NB4 (cell line): ENCODE data around the gene OPCML.

Experiments used
- POLR2A ChIP-seq: IDR thresholded peaks from 2 replicates; pipeline ENCODE4 v1.6.1; 2011; ENCODE audit warnings: mild to moderate bottlenecking; ENCODE audit not compliant: insufficient read length; ENCODE audit errors: extremely low read depth
- TF ChIP-seq, protein P1 (sequence below): IDR thresholded peaks from one replicate; pipeline ENCODE4 v1.5.1; 2012; ENCODE audit warnings: low read depth, low read length

DNA sequence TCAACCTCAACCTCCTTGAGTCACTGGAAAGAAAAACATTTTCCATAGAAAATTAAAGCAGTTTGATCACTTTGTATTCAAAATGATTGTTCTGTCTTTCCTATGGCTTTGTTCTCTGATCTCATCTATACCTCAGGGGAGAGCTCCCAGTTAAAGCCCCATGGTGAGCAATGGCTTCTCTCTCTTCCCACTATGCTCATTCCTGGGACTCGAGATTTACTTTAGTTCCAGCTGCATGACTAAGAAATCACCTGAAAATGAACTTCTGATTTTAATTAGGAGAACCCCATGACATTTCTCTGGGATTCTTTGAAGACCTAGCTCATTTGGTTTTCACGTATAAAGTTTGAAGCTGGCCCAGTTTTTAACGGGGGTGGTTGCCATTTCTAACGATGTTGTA, 921.5 kb downstream of the OPCML start:
- TF ChIP-seq, protein P1, sequence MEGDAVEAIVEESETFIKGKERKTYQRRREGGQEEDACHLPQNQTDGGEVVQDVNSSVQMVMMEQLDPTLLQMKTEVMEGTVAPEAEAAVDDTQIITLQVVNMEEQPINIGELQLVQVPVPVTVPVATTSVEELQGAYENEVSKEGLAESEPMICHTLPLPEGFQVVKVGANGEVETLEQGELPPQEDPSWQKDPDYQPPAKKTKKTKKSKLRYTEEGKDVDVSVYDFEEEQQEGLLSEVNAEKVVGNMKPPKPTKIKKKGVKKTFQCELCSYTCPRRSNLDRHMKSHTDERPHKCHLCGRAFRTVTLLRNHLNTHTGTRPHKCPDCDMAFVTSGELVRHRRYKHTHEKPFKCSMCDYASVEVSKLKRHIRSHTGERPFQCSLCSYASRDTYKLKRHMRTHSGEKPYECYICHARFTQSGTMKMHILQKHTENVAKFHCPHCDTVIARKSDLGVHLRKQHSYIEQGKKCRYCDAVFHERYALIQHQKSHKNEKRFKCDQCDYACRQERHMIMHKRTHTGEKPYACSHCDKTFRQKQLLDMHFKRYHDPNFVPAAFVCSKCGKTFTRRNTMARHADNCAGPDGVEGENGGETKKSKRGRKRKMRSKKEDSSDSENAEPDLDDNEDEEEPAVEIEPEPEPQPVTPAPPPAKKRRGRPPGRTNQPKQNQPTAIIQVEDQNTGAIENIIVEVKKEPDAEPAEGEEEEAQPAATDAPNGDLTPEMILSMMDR = no peak
- no peak for TF ChIP-seq POLR2A
